HG03342 (cell line): ENCODE data around the gene TIMM50.
"Not testable (repeated sequence)": the region's sequence is repeated elsewhere in the genome, so short reads cannot be mapped to it uniquely, and the experiment has no call there.

Source experiments
- ATAC-seq: cut with Tn5 transposase; IDR thresholded peaks from one replicate; pipeline ENCODE4 v1.9.1; 2021; ENCODE audit warnings: mild to moderate bottlenecking, moderate library complexity; ENCODE audit not compliant: unreplicated experiment

The TIMM50 gene

DNA sequence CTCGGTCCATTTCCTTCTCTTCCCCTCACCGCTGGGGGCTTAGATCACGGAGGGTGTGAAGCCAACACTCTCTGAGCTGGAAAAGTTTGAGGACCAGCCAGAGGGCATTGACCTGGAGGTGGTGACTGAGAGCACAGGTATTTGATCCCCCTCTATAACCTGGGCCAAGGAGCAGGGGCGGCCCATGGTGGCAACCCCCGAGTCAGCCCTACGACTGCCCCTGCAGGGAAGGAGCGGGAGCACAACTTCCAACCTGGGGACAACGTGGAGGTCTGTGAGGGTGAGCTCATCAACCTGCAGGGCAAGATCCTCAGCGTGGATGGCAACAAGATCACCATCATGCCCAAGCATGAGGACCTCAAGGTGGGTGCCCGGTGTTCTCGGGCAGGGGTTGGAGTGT is 11.6 kb upstream of the TIMM50 start:
- no peak for ATAC-seq

DNA sequence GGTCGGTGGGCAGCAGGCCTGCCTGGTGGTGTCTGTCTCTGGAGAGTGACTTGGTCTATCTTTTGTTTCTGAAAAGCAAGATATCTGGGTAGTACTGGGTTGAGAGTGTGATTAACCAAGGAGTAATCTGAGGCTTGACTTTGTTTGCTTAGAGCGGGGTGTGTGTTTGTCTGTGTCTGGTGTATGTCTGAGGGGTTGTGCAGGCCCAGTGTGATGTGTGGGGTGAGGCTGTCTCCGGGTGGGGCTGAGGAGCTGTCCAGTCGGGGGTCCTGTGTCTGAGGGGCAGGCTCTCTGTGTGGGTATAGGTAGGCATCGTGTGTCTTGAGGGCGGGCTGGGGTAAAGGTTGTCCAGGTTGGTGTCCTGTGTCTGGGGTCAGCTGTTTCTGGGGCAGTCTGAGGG is 11.1 kb upstream of the TIMM50 start:
- no peak for ATAC-seq

DNA sequence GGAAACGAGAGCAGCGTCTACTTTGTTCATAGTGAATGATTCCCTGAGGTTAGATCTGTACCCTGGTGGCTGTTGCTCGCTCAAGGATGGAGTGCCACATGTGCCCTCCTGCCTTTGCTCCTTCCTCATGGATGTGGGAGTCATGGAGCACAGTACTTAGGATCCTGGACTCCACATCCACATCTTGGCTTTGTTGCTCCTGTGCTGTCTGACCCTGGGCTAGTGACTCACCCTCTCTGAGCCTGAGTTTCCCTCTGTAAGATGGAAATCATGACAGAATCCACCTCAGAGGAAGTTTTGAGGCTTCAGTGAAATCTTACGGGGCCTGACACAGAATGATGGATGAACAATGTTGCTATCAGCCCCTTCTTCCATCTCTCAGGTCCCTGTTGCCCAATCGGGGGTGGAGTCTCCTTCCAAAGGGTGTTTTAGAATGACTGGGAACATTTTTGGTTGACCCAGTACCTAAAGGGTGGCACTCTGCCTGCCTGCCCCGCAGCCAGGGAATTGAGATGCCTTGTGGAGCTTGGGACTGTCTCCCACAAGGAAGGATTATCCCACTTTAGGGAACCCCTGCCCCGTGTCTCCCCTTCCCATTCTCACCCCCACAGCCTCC is 9.8 kb upstream of the TIMM50 start:
- no peak for ATAC-seq

DNA sequence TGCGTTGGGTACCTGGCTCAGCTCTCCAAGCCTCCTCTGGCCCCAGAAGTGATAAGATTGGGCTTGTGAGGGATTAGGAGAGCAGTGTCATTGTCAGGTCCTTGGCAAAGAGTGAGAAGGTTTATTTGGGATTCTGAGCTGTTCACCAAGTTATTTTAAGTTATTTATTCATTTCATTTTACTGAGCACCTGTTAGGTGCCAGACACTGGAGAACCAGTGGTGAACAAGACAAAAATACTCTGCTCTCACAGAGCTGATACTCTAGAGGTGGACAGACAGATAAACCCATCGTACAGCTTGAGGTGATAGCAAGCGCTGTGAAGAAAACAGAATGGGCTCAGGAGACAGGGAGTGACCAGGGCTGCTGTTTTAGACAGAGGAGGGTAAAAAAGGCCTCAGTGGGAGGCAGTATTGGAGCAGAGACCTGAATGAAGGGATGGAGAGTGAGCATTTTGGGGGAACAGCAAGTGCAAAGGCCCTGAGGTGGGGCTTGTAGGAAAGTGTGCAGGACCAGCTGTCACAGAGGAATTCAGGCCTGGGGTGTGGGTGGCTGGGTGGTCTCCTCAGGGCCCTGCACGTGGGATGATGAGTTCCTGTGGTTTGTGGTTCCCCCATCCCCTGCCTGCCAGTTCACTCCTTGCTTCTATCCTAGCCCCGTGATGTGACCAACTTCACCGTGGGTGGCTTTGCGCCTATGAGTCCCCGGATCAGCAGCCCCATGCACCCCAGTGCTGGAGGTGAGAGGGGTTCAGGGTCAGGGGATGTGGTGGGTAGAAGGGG is 8.7 kb upstream of the TIMM50 start:
- ATAC-seq: no peak

DNA sequence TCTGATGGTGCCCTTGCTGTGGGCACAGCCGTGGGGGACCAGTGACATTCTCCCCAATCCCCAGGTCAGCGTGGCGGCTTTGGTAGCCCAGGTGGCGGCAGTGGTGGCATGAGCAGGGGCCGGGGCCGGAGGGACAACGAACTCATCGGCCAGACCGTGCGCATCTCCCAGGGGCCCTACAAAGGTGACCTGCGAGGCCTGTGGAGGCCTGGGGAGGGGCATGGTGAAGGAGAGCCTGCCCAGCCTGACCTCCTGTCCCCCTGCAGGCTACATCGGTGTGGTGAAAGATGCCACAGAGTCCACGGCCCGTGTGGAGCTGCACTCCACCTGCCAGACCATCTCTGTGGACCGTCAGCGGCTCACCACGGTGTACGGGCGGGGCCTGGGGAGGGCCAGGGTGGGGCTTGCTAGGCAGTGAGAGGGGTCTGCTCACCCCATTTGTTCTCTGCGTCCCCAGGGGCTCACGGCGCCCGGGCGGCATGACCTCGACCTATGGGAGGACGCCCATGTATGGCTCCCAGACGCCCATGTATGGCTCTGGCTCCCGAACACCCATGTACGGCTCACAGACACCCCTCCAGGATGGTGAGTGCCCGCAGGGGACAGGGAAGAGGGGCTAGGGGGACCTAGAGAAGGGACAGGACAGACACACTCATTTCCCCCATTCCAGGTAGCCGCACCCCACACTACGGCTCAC is 7.7 kb upstream of the TIMM50 start:
- ATAC-seq: no peak

DNA sequence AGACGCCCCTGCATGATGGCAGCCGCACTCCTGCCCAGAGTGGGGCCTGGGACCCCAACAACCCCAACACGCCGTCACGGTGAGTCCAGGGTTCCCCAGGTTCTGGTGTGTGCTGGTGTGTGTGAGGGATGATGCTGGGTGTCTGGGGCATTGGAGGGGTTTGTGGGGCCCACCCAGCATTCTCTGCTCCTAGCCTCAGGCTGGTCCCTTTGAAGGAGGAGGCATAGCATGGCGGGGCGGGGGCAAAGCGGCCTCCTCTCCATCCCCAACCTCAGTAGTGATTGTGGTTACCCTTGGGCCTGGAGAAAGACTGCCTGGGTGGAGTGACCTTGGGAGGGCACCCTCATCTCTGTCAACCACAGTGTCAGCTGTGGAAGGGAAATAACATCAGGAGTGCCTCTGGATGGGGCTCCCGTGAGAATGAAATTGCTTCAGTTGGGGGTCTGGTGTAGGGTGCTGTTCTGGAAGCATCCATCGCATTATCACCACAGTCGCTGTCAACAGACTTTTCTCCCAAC is 7.1 kb upstream of the TIMM50 start:
- no peak for ATAC-seq

DNA sequence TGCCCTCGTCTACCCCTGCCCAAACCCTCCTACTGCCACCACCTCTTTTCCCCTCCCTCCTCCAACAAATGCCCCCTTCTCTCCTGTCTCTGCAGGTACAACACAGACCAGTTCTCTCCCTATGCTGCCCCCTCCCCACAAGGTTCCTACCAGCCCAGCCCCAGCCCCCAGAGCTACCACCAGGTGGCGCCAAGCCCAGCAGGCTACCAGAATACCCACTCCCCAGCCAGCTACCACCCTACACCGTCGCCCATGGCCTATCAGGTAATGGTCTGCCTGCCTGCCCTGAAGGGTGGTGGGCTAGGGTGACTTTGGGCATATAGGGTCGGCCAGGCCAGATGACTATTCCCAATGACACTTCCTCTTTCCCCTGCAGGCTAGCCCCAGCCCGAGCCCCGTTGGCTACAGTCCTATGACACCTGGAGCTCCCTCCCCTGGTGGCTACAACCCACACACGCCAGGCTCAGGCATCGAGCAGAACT is 6.5 kb upstream of the TIMM50 start:
- ATAC-seq: no peak

DNA sequence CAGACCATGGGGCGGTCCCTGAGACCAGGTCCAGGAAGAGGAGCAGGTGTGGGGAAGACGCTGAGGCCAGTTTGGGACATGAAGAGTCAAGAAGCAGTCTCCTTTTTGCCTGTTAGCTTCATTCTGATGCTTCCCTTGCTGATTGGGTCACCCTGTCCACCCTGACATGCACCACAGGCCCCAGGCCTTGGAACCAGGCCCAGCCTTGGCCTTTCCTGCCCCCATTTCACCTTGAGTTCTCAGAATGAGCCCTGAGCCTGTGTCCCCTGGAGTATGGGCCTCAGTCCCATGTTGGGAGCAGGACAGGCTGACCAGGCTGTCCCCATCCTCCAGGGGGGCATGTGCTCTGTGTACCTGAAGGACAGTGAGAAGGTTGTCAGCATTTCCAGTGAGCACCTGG is 4.9 kb upstream of the TIMM50 start:
- ATAC-seq: no peak

DNA sequence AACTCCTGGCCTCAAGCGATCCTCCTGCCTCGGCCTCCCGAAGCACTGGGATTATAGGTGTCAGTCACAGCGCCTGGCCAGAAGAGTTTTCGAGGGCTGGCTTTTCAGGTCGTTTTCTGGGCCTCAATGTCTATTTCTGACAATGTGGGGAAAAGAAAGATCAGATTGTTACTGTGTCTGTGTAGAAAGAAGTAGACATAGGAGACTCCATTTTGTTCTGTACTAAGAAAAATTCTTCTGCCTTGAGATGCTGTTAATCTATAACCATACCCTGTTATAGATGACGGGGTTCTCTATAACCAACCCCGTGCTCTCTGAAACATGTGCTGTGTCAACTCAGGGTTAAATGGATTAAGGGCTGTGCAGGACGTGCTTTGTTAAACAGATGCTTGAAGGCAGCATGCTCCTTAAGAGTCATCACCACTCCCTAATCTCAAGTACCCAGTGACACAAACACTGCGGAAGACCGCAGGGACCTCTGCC is 1.3 kb upstream of the TIMM50 start:
- not testable (repeated sequence) for ATAC-seq

DNA sequence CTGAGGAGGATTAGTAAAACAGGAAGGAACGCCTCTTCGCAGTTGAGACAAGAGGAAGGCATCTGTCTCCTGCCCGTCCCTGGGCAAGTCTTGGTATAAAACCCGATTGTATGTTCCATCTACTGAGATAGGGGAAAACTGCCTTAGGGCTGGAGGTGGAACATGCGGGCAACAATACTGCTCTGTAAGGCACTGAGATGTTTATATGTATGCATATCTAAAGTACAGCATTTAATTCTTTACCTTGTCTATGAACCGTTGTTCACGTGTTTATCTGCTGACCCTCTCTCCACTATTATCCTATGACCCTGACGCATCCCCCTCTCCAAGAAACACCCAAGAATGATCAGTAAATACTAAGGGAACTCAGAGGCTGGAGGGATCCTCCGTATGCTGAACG is 722 bp upstream of the TIMM50 start:
- no peak for ATAC-seq

DNA sequence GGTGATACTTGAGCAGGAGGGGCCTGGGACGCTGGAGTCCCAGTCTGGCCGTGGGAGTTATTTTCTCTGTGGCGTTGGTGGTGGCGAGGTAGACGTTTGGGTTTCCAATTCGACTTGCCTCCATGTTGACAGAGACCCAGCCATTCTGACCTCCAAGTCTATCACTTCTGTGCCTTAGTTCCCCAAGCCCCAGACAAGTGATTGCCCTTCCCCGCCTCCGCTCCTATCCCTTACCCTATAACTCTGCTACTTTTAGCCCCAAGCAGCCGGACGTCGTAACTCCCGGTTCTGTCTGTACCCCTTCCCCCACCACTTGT is 549 bp downstream of the TIMM50 start:
- ATAC-seq: no peak

DNA sequence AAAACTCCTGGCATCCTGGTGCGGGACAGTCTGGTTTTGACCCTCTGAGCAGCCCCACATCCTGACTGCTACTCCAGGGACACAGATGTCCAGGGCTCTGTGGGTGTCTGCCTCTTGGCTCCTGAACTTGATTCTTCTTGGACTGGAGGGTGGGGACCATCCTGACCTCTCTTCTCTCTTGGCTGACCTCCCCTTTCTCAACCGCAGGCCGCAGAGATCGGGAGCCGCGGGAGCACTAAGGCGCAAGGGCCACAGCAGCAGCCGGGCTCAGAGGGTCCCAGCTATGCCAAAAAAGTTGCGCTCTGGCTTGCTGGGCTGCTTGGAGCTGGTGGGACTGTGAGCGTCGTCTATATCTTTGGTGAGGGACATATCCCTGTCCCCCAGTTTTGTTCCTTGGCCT is 1.0 kb downstream of the TIMM50 start:
- no peak for ATAC-seq

DNA sequence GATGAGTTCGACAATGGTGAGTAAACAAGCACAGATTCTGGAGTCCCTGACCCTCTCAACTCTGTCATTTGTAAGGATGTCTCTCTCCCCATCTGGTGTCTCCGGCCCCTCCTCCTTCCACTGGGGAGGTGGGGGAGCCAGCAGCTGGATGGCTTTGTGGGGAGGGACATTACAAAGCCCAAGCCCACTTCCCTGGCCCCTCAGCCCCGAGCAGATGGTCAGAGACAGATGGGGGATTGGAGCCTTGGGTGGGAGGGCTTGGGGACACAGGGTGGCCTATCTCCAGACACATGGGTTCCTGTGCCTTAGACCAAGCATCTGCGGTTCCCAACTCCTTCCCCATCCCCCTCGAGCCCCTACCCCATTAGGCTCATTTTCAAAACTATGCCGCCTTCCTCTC is 2.5 kb downstream of the TIMM50 start:
- no peak for ATAC-seq

DNA sequence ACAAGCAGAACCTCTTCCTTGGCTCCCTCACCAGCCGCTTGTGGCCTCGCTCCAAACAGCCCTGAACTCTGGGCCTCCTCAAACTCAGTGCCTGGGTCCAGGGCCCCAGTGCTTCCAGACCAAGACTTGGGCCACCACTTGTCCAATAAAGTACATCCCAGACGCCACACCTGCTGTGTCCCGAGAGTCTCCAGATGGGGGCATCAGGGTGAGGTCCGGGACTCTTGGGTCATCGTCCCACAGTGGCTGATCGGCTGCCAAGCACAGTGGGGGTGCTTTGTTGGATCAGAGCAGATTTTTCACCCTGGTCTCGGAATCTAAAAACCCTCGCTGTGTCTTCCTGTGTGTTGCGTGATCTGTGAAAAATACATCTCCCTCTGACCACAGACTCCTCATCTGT is 9.1 kb downstream of the TIMM50 start:
- no peak for ATAC-seq

DNA sequence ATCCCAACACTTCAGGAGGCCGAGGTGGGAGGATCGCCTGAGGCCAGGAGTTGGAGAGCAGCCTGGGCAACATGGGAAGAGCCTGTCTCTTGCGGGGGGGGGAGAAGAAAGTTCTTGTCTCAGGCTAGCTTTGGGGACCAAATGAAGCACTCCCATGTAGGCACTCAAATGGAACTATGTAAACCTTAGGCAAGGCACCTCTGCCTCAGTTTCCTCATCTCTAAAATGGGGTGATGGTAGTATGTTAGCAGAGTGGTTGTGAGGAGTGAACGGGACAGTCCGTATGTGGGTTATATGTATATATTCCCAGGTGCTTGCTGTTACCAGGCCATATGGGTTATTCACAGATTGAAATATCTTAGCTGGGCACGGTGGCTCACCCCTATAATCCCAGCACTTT is 11.6 kb downstream of the TIMM50 start:
- no peak for ATAC-seq

DNA sequence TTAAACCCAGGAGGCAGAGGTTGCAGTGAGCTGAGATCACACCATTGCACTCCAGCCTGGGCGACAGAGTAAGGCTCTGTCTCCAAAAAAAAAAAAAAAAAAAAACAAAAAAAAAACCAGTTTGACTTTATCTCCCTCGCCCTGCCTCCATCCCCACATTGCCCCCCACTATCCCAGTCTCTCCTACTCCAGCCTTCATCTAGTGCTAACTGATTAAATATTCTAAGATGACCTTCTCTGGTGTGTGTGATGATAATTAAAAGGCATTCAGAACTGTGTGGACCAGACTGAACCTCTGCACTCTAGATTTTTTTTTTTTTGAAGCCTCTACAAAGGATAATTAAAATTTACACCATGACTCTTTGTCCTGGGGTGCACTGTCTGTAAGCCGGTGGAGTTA is 12.2 kb downstream of the TIMM50 start:
- no peak for ATAC-seq

DNA sequence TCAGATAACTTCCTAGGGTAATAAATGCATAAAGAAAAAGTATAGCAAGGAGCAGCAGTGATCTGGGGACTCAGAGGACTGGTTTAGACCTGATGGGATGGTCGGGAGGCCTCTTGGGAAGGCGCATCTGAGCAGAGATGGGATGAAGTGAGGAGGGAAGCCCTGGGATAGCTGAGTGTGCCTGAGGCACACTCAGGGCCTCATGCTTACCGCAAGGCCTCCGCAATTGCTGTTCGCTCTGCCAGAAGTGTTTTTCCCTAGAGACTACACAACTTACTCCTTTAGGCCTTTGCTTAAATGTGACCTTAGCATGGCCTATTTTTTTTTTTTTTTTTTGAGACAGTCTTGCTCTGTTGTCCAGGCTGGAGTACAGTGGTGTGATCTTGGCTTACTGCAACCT is 14.0 kb downstream of the TIMM50 start:
- no peak for ATAC-seq

DNA sequence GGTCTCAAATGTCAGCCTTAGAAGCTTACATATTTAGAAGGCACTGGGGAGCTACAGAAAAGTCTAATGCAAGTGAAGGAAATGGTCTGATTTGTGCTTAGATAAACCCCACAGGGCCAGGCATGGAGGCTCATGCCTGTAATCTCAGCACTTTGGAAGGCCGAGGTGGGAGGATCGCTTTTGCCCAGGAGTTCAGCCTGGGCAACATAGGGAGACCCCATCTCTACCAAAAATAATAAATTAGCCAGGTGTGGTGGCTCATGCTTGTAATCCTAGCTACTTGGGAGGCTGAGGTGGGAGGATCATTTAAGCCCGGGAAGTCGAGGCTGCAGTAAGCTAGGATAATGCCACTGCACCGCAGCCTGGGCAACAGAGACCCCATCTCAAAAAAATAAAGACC is 15.4 kb downstream of the TIMM50 start:
- no peak for ATAC-seq

DNA sequence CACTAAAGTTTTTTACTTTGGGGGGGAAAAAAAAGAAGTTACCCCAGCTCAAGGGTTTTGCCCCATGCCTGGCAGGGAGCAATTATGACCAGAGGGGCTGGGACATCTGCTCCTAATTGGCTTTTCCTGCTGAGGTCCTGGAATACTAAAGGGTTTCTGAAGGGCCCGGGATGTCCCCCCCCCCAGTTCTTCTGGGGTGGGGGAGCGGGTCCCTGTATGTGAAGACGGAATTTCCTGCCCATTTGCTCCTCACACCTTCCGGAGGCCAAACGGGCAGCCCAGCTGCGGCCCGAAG is 17.0 kb downstream of the TIMM50 start:
- ATAC-seq: no peak

DNA sequence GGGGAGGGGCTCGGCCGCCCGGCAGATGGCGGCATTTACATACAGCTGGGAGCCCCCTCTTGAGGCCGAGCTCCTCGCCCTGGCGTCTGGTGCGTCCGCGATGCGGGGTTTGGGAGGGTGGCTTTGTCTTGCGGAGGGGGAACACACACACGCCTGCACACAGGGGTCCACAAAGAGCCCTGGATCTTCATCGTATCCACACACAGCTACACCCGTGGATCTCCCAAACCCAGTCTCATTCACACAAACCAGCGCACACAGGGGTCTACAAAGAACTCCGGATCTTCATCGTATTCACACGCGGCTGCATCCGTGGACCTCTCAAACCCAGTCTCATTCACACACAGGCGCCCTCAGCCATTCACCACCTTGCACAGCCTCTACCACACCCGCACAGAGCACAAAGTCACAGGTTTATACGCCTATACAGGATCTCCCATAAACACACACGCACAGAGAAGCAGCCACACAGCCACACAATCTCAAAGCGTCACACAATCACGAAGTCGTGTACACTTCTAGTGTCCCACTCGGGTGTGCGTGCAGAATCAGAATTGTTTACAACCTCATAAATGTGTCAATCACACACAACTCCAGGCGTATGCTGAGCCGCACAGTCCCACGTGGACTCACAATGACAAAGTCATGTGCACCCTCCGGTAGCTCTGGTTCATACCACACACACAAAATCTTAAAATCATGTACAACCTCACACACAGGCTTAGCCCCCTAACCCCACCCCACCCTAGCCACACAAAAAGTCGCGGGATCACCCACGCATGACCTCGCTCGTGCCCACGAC is 17.6 kb downstream of the TIMM50 start:
- no peak for ATAC-seq
